ENCODE results near the gene KCNE4.
A peak's percentile ranks its signal among the peaks of the same experiment; 100 is the strongest.
"Not testable (repeated sequence)": the region's sequence is repeated elsewhere in the genome, so short reads cannot be mapped to it uniquely, and the experiment has no call there.

Gene KCNE4

GRCh38 chr2:223058952-223059716 is 7.1 kb downstream of the KCNE4 start:
- peak; percentile 73 for DNase-seq

GRCh38 chr2:223060201-223060825 is 8.3 kb downstream of the KCNE4 start:
- peak; percentile 22 for DNase-seq

- no peak for DNase-seq
Observed at GRCh38 chr2:223062396-223062795, 10.4 kb downstream of the KCNE4 start.

- no peak for DNase-seq
Observed at GRCh38 chr2:223065107-223065506, 13.1 kb downstream of the KCNE4 start.

DNA sequence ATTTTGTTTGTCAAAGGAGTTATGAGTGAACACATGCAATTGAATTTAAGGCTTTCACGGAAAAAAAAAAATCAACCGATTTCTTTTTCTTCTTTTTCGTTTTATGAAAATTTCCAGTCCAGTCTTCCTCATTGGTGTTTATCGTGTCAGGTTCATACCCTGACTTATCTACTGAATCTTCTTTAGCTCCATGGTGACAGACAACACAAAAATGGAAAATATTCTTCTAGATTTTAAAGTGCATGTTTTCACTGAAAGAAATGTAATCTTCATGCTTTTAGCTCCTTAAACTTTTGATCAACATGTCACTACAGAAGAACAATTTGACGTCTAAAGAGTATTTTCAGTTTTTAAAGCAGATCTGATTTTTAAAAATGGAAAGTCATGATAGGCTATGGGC is 14.7 kb downstream of the KCNE4 start:
- DNase-seq: no peak

DNA sequence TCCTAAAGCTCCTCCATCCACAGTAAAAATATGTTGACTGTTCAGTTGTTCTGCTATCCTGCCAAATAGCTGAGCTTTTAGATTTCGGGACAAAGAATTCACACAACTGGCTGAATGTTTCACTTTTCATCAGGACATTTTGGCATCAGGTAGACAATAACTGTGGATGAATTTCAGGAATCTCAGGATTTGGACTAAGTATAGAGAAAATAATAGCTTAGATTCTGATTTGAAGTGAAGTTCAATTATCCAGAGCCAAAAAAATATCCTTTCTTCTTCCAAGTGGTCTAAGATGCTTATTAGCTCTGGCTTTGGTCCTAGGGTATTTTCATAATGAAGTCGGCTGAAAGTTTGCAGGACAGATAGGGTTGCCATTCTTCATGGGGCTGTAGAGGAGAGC is 16.1 kb downstream of the KCNE4 start:
- no peak for DNase-seq

DNA sequence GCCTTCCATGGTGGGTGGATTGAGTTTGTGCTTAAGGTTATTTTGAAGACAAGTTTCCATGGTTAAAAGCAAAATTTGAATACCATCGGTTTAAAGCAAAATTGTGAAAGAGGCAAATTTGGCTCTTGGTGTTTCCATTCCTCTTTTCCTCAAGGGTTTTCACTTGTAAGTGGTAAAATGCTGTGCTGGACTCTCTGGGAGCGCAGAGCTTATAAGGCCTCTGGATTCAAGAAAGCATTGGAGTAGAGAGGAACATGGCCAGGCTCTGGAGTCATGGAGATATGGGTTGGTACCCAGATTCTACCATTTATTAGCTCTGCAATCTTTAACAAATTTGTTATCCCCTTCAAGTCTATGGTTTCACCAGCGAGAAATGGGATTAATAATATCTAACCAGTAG is 17.5 kb downstream of the KCNE4 start:
- DNase-seq: no peak

DNA sequence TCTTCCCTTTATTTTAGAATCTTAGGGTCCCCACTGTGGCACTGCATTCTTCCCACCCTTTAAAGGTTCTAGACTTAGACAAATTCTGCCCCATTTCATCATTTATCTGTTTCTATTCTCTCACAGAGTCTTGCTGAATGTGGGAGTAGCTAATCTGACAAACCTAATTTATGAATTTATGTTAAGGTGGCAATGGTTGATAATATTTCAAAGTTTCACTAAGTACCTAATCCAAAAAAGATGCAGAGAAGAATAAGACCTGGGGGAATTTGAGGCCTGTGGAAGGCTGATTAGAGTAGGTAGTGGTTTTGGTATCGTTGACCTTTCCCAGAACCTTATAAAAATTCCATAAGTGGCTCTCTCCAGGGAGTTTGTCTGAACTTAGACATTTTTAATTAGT is 18.0 kb downstream of the KCNE4 start:
- DNase-seq: no peak

DNA sequence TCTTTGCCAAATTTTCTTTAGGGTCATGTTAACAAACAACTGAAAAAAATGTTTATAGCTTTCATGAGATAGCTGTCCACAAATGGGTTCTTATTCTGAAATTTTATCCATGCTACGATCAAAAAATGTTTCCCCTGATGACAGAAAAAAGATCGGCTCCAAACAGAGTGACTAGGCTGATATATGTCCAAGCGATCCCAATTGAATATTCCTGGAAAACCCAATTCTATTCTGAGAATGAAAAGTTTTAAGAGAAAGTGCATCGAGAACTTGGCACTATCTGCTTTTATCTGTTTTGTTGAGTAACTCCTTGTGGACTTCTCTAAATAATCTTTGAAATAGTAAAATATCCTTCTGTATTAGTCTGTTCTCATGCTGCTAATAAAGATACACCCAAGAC is 19.1 kb downstream of the KCNE4 start:
- no peak for DNase-seq

GRCh38 chr2:223072826-223073225 is 20.8 kb downstream of the KCNE4 start:
- no peak for DNase-seq

DNA sequence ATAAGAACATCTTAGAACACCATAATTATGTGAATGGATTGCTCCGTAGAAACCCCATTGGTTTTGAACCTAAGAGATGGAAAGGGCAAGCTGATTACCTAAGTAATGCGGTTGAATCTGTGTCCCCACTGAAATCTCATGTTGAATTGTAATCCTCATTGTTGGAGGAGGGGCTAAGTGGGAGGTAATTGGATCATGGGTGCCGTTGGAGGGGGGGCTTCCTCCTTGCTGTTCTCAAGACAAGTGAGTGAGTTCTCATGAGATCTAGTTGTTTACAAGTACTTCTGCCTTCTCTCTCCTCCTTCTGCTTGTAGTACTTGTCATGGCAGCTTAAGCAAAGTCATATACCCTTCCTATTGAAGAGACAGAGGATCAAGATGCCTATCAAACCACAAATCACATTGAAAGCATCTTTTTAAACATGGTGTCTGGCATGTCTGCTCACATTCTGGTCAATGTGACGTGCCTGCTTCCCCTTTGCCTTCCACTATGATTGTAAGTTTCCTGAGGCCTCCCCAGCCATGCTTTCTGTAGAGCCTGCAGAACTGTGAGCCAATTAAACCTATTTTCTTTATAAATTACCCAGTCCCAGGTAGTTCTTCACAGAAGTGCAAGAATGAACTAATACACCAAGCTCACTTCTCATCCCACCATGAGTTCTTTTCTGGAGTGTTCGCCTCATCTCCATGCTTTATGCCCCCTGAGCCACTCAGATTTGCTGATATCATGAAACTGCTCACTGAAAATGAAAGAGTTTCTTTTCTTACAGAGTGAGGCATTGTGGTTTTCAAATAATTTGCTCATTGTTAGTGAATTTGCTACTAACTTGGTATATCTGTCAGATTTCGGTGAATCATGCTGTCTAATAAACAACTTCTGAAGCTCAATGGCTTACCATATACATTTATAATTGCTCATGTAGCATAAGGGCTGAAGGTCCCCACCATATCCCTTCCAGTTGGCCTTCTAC is 23.6 kb downstream of the KCNE4 start:
- DNase-seq: no peak

DNA sequence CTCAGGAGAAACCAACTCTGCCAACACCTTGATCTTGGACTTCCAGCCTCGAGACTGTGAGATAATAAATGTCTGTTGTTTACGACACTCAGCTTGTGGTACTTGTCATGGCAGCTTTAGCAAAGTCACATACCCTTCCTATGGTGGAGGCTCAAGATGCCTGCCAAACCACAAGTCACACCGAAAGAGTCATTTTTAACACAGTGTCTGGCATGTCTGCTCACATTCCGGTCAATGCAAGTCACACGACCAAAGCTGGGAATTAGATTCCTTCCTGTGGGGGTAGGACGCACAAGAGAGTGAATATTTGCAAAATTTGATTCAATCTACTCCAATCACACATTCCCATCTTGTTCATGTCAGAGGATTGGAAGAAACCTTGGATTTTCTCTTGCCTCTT is 24.6 kb downstream of the KCNE4 start:
- no peak for DNase-seq

GRCh38 chr2:223078482-223078881 is 26.5 kb downstream of the KCNE4 start:
- peak; percentile 20 for DNase-seq

GRCh38 chr2:223079378-223079777 is 27.4 kb downstream of the KCNE4 start:
- DNase-seq: no peak

- DNase-seq: no peak
Observed at GRCh38 chr2:223079925-223080324, 27.9 kb downstream of the KCNE4 start.

GRCh38 chr2:223080790-223081360 is 28.9 kb downstream of the KCNE4 start:
- not testable (repeated sequence) for DNase-seq

GRCh38 chr2:223081789-223082188 is 29.8 kb downstream of the KCNE4 start:
- no peak for DNase-seq

GRCh38 chr2:223082706-223083105 is 30.7 kb downstream of the KCNE4 start:
- DNase-seq: no peak

DNA sequence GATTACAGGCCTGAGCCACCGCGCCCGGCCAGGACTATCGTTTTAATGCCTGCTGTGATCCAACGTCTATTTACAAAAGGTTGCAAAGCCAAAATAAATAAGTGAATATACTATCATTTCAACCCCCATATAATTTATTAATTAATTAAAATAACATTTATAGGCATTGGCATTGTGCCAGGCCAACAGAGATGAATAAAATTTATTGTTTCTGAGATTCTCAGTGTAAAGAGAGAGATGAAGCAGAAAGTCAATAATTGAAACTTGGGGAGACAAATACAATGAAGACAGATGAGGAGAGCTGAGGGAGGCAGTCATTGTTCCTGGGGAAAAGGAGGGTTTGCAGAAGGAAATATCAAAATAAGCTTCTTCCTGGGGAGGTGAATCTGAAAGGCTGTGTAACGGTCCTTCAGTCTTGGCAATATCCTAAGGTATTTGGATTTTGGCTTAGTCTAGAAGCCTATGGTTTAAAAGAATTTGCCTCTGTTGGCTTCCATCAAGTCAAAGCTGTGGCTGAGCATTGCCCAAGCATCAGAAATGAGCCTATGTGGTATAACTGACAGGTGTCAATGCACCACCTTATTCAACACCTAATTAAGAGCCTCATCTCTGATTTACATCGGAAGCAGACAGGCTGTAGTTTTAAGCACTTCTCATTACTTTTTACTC is 31.5 kb downstream of the KCNE4 start:
- no peak for DNase-seq

DNA sequence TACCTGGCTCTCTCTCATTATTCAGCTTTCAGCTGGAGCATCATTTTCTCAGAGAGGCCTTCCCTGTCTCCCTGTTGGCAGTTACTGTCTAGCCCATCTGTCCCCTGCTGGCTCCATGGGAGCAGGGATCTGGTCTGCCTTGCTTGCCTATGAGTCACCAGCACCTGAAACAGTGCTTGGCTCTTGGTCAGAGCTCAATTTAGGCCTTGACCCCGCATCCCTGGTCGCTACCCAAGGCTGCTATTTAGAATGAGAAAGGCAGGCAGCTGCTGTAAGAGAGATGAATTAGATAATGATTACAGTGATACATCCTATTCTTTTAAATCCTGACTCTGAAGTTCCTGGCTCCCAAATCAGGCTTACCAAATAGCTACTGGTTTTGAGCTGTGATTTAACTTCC is 32.9 kb downstream of the KCNE4 start:
- peak; percentile 18 for DNase-seq

DNA sequence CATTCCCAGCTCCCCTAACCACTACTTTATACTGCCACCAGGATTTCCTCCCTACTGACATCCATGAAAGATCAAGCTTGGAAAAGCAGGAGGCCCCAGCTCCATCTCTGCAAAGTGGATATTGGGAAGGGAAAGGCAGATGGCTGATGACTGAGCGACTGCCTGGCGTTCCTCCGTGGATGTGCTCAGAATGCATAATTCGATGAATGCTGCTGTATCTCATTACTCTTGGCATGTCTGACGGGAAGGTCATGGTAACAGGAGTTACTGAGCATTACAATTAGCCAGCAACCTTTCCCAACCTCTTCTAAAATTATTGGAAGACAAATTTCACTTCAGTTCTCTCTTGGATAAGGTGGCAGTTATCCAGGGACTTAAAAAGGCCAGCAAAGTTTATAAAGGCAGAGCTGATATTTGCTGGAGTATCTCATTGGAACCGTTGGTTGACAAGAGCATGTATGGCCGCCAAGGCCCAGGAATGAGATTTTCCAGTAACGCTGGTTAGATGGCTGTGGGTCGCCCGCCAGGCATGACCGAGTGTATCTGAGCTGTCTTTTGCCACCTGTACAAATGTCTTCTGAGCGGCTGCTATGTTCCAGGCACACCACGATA is 34.5 kb downstream of the KCNE4 start:
- DNase-seq: no peak

DNA sequence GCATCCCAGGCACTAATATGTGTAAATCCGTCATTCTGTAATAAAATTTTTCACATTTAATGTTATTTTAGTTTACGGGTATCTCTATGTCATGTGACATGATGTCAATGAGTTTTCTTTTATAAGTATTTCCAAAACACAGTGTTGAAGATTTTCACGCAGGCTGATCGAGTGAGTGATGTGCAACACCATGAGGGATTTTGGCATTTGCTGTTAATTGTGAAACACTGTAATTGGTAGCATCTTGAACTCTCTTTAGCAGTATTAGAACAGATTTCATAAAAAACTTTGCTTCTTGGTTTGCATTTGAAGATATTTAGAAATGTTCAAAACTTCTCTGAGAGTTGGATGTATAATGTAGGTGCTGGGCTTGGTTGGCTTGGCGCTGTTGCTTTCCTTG is 35.5 kb downstream of the KCNE4 start:
- DNase-seq: no peak

All from DMS153 (cell line).